ENCODE data around the gene GJA4.

GJA4 gene

GRCh38 chr1:34781844-34782391, 10.9 kb upstream of the GJA4 start:
- no peaks in the 10 kb centered on the region for H3K9me3 ChIP-seq (replicated peaks; ENCODE audit: low read length)
- H3K9ac ChIP-seq (ENCODE audit: low read depth, low read length) = no peak overlapping the region
- peaks cover 49% of the 10 kb centered on the region for H3K27me3 ChIP-seq (ENCODE audit: control insufficient read depth, insufficient read depth, low read length)
- H3K36me3 ChIP-seq (ENCODE audit: insufficient read depth, low read length) = no peaks in the 10 kb centered on the region
- peak overlapping the region; percentile 74 for H3K4me2 ChIP-seq (ENCODE audit: low read length)
- H3K4me1 ChIP-seq (ENCODE audit: control insufficient read depth, insufficient read depth, low read length) = peaks cover 17% of the 10 kb centered on the region
- peak overlapping the region; percentile 57 for H3K4me3 ChIP-seq (ENCODE audit: low read length)

GRCh38 chr1:34784751-34785221, 8.0 kb upstream of the GJA4 start:
- Histone ChIP-seq H3K4me3 (ENCODE audit: low read length) (no peak overlapping the region), H3K9me3 (replicated peaks; ENCODE audit: low read length) (no peaks in the 10 kb centered on the region), H3K27me3 (ENCODE audit: control insufficient read depth, insufficient read depth, low read length) (peaks cover 30% of the 10 kb centered on the region), H3K4me1 (ENCODE audit: control insufficient read depth, insufficient read depth, low read length) (peaks cover 17% of the 10 kb centered on the region), H3K4me2 (ENCODE audit: low read length) (no peak overlapping the region), H3K9ac (ENCODE audit: low read depth, low read length) (no peak overlapping the region), H3K36me3 (ENCODE audit: insufficient read depth, low read length) (no peaks in the 10 kb centered on the region)

GRCh38 chr1:34785231-34785874, 7.4 kb upstream of the GJA4 start:
- no peaks in the 10 kb centered on the region for H3K9me3 ChIP-seq (replicated peaks; ENCODE audit: low read length)
- H3K4me2 ChIP-seq (ENCODE audit: low read length) = no peak overlapping the region
- H3K4me1 ChIP-seq (ENCODE audit: control insufficient read depth, insufficient read depth, low read length) = peaks cover 17% of the 10 kb centered on the region
- H3K9ac ChIP-seq (ENCODE audit: low read depth, low read length) = no peak overlapping the region
- no peak overlapping the region for H3K4me3 ChIP-seq (ENCODE audit: low read length)
- H3K36me3 ChIP-seq (ENCODE audit: insufficient read depth, low read length) = no peaks in the 10 kb centered on the region
- H3K27me3 ChIP-seq (ENCODE audit: control insufficient read depth, insufficient read depth, low read length) = peaks cover 25% of the 10 kb centered on the region

- Histone ChIP-seq H3K36me3 (ENCODE audit: insufficient read depth, low read length) (no peaks in the 10 kb centered on the region), H3K9me3 (replicated peaks; ENCODE audit: low read length) (no peaks in the 10 kb centered on the region), H3K4me2 (ENCODE audit: low read length) (no peak overlapping the region), H3K4me3 (ENCODE audit: low read length) (no peak overlapping the region), H3K9ac (ENCODE audit: low read depth, low read length) (no peak overlapping the region), H3K27me3 (ENCODE audit: control insufficient read depth, insufficient read depth, low read length) (peaks cover 19% of the 10 kb centered on the region), H3K4me1 (ENCODE audit: control insufficient read depth, insufficient read depth, low read length) (peaks cover 16% of the 10 kb centered on the region)
Measured at GRCh38 chr1:34785875-34786470, 6.8 kb upstream of the GJA4 start.

- peaks cover 18% of the 10 kb centered on the region for H3K27me3 ChIP-seq (ENCODE audit: control insufficient read depth, insufficient read depth, low read length)
- H3K9ac ChIP-seq (ENCODE audit: low read depth, low read length) = no peak overlapping the region
- H3K4me2 ChIP-seq (ENCODE audit: low read length) = no peak overlapping the region
- H3K4me3 ChIP-seq (ENCODE audit: low read length) = no peak overlapping the region
- no peaks in the 10 kb centered on the region for H3K36me3 ChIP-seq (ENCODE audit: insufficient read depth, low read length)
- H3K4me1 ChIP-seq (ENCODE audit: control insufficient read depth, insufficient read depth, low read length) = peaks cover 8% of the 10 kb centered on the region
- H3K9me3 ChIP-seq (replicated peaks; ENCODE audit: low read length) = no peaks in the 10 kb centered on the region
Measured at GRCh38 chr1:34786521-34787325, 6.1 kb upstream of the GJA4 start.

- Histone ChIP-seq H3K27me3 (ENCODE audit: control insufficient read depth, insufficient read depth, low read length) (peaks cover 17% of the 10 kb centered on the region), H3K4me1 (ENCODE audit: control insufficient read depth, insufficient read depth, low read length) (peaks cover 7% of the 10 kb centered on the region), H3K36me3 (ENCODE audit: insufficient read depth, low read length) (no peaks in the 10 kb centered on the region), H3K4me3 (ENCODE audit: low read length) (no peak overlapping the region), H3K4me2 (ENCODE audit: low read length) (no peak overlapping the region), H3K9ac (ENCODE audit: low read depth, low read length) (no peak overlapping the region), H3K9me3 (replicated peaks; ENCODE audit: low read length) (no peaks in the 10 kb centered on the region)
Measured at GRCh38 chr1:34787461-34788420, 5.1 kb upstream of the GJA4 start.

GRCh38 chr1:34790985-34791384, 1.8 kb upstream of the GJA4 start:
- Histone ChIP-seq H3K4me3 (ENCODE audit: low read length) (no peak overlapping the region), H3K9me3 (replicated peaks; ENCODE audit: low read length) (no peaks in the 10 kb centered on the region), H3K27me3 (ENCODE audit: control insufficient read depth, insufficient read depth, low read length) (peaks cover 26% of the 10 kb centered on the region), H3K36me3 (ENCODE audit: insufficient read depth, low read length) (no peaks in the 10 kb centered on the region), H3K4me2 (ENCODE audit: low read length) (no peak overlapping the region), H3K4me1 (ENCODE audit: control insufficient read depth, insufficient read depth, low read length) (no peaks in the 10 kb centered on the region), H3K9ac (ENCODE audit: low read depth, low read length) (no peak overlapping the region)

GRCh38 chr1:34792424-34792823, 375 bp upstream of the GJA4 start:
- Histone ChIP-seq H3K9ac (ENCODE audit: low read depth, low read length) (no peak overlapping the region), H3K27me3 (ENCODE audit: control insufficient read depth, insufficient read depth, low read length) (peaks cover 26% of the 10 kb centered on the region), H3K9me3 (replicated peaks; ENCODE audit: low read length) (no peaks in the 10 kb centered on the region), H3K4me1 (ENCODE audit: control insufficient read depth, insufficient read depth, low read length) (no peaks in the 10 kb centered on the region), H3K4me2 (ENCODE audit: low read length) (no peak overlapping the region), H3K36me3 (ENCODE audit: insufficient read depth, low read length) (no peaks in the 10 kb centered on the region), H3K4me3 (ENCODE audit: low read length) (no peak overlapping the region)

GRCh38 chr1:34794001-34794789, 1.4 kb downstream of the GJA4 start:
- Histone ChIP-seq H3K36me3 (ENCODE audit: insufficient read depth, low read length) (no peaks in the 10 kb centered on the region), H3K4me2 (ENCODE audit: low read length) (no peak overlapping the region), H3K27me3 (ENCODE audit: control insufficient read depth, insufficient read depth, low read length) (peaks cover 26% of the 10 kb centered on the region), H3K9me3 (replicated peaks; ENCODE audit: low read length) (no peaks in the 10 kb centered on the region), H3K4me3 (ENCODE audit: low read length) (no peak overlapping the region), H3K9ac (ENCODE audit: low read depth, low read length) (no peak overlapping the region), H3K4me1 (ENCODE audit: control insufficient read depth, insufficient read depth, low read length) (no peaks in the 10 kb centered on the region)

- Histone ChIP-seq H3K9me3 (replicated peaks; ENCODE audit: low read length) (no peaks in the 10 kb centered on the region), H3K9ac (ENCODE audit: low read depth, low read length) (no peak overlapping the region), H3K4me3 (ENCODE audit: low read length) (no peak overlapping the region), H3K27me3 (ENCODE audit: control insufficient read depth, insufficient read depth, low read length) (peaks cover 26% of the 10 kb centered on the region), H3K4me2 (ENCODE audit: low read length) (no peak overlapping the region), H3K4me1 (ENCODE audit: control insufficient read depth, insufficient read depth, low read length) (no peaks in the 10 kb centered on the region), H3K36me3 (ENCODE audit: insufficient read depth, low read length) (no peaks in the 10 kb centered on the region)
Measured at GRCh38 chr1:34794790-34795180, 2.0 kb downstream of the GJA4 start.

Data from skeletal muscle satellite cell (primary cell).